Loucy (cell line): ENCODE results near the gene SATB2.

Source experiments
- EZH2phosphoT487 ChIP-seq: fragments of 200-600 bp; IDR thresholded peaks from 2 replicates; pipeline ENCODE4 v1.6.1; 2018; ENCODE audit warnings: antibody characterized with exemption, mild to moderate bottlenecking, moderate library complexity, borderline replicate concordance
- TF ChIP-seq, protein P1 (sequence below): fragments of 200-600 bp; sonication (generic); conservative IDR thresholded peaks from 2 replicates; pipeline ENCODE4 v1.5.1; 2014; ENCODE audit warnings: mild to moderate bottlenecking, antibody characterized with exemption, low read length

DNA sequence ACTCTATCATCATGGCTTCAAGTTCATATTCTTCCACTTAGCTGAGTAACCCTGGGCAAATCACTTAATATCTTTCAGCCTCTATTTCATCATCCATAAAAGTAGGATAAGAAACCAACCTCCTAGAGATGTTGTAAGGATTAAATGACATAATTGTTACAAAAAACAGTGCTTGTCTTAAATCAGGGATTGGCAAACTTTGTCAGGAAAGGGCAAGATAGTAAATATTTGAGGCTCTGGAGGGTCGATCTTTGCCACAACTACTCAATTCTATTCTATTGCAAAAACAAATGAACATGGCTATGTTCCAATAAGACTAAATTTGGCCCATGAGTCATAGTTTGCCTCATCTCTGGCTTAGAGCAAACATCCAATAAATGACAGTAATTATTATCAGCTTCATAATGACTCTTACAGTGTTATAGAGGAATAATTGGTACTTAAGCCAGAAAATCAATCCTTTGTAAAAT is 184.7 kb downstream of the SATB2 start:
- TF ChIP-seq, protein P1, sequence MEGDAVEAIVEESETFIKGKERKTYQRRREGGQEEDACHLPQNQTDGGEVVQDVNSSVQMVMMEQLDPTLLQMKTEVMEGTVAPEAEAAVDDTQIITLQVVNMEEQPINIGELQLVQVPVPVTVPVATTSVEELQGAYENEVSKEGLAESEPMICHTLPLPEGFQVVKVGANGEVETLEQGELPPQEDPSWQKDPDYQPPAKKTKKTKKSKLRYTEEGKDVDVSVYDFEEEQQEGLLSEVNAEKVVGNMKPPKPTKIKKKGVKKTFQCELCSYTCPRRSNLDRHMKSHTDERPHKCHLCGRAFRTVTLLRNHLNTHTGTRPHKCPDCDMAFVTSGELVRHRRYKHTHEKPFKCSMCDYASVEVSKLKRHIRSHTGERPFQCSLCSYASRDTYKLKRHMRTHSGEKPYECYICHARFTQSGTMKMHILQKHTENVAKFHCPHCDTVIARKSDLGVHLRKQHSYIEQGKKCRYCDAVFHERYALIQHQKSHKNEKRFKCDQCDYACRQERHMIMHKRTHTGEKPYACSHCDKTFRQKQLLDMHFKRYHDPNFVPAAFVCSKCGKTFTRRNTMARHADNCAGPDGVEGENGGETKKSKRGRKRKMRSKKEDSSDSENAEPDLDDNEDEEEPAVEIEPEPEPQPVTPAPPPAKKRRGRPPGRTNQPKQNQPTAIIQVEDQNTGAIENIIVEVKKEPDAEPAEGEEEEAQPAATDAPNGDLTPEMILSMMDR: no peak
- TF ChIP-seq EZH2phosphoT487: no peak
